PC-9 (cell line): ENCODE measurements around the gene AAK1. TPM values are rescaled to one million over a fixed set of nuclear protein-coding genes. Genes with fewer than 3 reads are reported as not detected.
A peak's percentile ranks its signal among the peaks of the same experiment; 100 is the strongest.

ENCODE experiments used
- BruUV-seq: library from RNA; stranded (reverse); fragments of 400-500 nt; replicated peaks from 2 replicates; lab custom pipeline; 2021; lab: Mats Ljungman, UMichigan
- CTCF ChIA-PET: fragments of 300-600 bp; sonication (Branson Sonifier 250); formaldehyde crosslinking; loops from one replicate; lab custom pipeline; 2022; ENCODE audit warnings: antibody characterized with exemption; lab: Charles Lee
- POLR2A ChIA-PET: fragments of 300-600 bp; sonication (Branson Sonifier 250); formaldehyde crosslinking; loops from one replicate; lab custom pipeline; 2022; ENCODE audit warnings: antibody characterized with exemption; ENCODE audit not compliant: unreplicated experiment; lab: Charles Lee
- DNase-seq, 2 experiments: peaks; one replicate each; pipeline versions ENCODE4 v3.0.0 to v3.0.0-alpha.2; 2015 to 2022; ENCODE audit warnings: mixed read lengths in 1 of 2
- H2AFZ ChIP-seq: fragments of 200-600 bp; sonication (generic); 2 replicates; pipeline ENCODE4 v1.8.1; 2017; ENCODE audit warnings: antibody characterized with exemption
- H3F3A ChIP-seq: fragments of 200-600 bp; sonication (generic); 2 replicates; pipeline ENCODE4 v1.8.1; 2017; ENCODE audit warnings: antibody characterized with exemption, mild to moderate bottlenecking, low read depth; ENCODE audit not compliant: insufficient read depth
- H3K27ac ChIP-seq: fragments of 200-600 bp; sonication (generic); 2 replicates; pipeline ENCODE4 v1.6.1; 2016; ENCODE audit warnings: mixed run types
- H3K27me3 ChIP-seq: fragments of 200-600 bp; sonication (generic); 2 replicates; pipeline ENCODE4 v1.6.1; 2016; ENCODE audit warnings: low read depth, mixed run types; ENCODE audit not compliant: insufficient read depth
- H3K36me3 ChIP-seq: fragments of 200-600 bp; sonication (generic); 2 replicates; pipeline ENCODE4 v1.6.1; 2016; ENCODE audit warnings: low read depth, mixed run types
- H3K4me1 ChIP-seq: fragments of 200-600 bp; sonication (generic); replicated peaks from 2 replicates; pipeline ENCODE4 v1.6.1; 2016; ENCODE audit warnings: mixed run types; ENCODE audit not compliant: insufficient read depth
- H3K4me2 ChIP-seq: fragments of 200-600 bp; sonication (generic); 2 replicates; pipeline ENCODE4 v1.6.1; 2017; ENCODE audit warnings: mixed run types
- H3K4me3 ChIP-seq: fragments of 200-600 bp; sonication (generic); 2 replicates; pipeline ENCODE4 v1.6.1; 2016; ENCODE audit warnings: mixed run types
- H3K79me2 ChIP-seq: fragments of 200-600 bp; sonication (generic); 2 replicates; pipeline ENCODE4 v1.6.1; 2017; ENCODE audit warnings: low read depth, mixed run types
- H3K9me2 ChIP-seq: fragments of 200-600 bp; sonication (generic); 2 replicates; pipeline ENCODE4 v1.8.1; 2017; ENCODE audit warnings: mild to moderate bottlenecking; ENCODE audit not compliant: insufficient read depth
- H3K9me3 ChIP-seq: fragments of 200-600 bp; sonication (generic); 2 replicates; pipeline ENCODE4 v1.8.1; 2016; ENCODE audit warnings: low read depth; ENCODE audit not compliant: insufficient read depth
- H4K20me1 ChIP-seq: fragments of 200-600 bp; sonication (generic); 2 replicates; pipeline ENCODE4 v1.8.1; 2017; ENCODE audit not compliant: insufficient read depth
- EZH2 ChIP-seq: fragments of 200-600 bp; sonication (generic); IDR thresholded peaks from 2 replicates; pipeline ENCODE4 v1.8.0; 2017; ENCODE audit warnings: antibody characterized with exemption, low read depth
- intact Hi-C: fragments of 100-400 bp; cut with micrococcal nuclease; formaldehyde crosslinking; loops from one replicate; pipeline ENCODE4 v1.10.0; 2022; ENCODE audit not compliant: unreplicated experiment
- total RNA-seq: library from RNA; stranded (reverse); gene quantifications from 2 replicates; pipeline ENCODE4 v1.2.3, GENCODE V29; 2021
- TF ChIP-seq, protein P1 (sequence below): fragments of 200-600 bp; sonication (generic); conservative IDR thresholded peaks from 2 replicates; pipeline ENCODE4 v1.6.1; 2017; ENCODE audit warnings: mixed run types, antibody characterized with exemption, mild to moderate bottlenecking, moderate library complexity

Gene AAK1
- total RNA-seq, 1 experiment from 2014 or later, result 66.6 TPM

GRCh38 chr2:69571189-69571588 is 72.3 kb downstream of the AAK1 start:
- Histone ChIP-seq H3K9me3 (no peaks in the 10 kb centered on the region), H3K4me2 (0 out of 2 replicates have a peak overlapping the region, but pooled peaks have one; percentile 20), H3K79me2 (peaks cover 81% of the 10 kb centered on the region), H3K27ac (peak overlapping the region; percentile 19; the same call in 1 of the 2 replicates), H3F3A (peaks cover 42% of the 10 kb centered on the region), H3K4me1 (peaks cover 60% of the 10 kb centered on the region), H3K4me3 (no peak overlapping the region), H4K20me1 (no peaks in the 10 kb centered on the region), H3K9me2 (no peaks in the 10 kb centered on the region; the same call in 1 of the 2 replicates), H3K36me3 (no peaks in the 10 kb centered on the region), H3K27me3 (no peaks in the 10 kb centered on the region), H2AFZ (no peak overlapping the region)
- DNase-seq, result no peak
- no peak for TF ChIP-seq EZH2
- TF ChIP-seq, protein P1, sequence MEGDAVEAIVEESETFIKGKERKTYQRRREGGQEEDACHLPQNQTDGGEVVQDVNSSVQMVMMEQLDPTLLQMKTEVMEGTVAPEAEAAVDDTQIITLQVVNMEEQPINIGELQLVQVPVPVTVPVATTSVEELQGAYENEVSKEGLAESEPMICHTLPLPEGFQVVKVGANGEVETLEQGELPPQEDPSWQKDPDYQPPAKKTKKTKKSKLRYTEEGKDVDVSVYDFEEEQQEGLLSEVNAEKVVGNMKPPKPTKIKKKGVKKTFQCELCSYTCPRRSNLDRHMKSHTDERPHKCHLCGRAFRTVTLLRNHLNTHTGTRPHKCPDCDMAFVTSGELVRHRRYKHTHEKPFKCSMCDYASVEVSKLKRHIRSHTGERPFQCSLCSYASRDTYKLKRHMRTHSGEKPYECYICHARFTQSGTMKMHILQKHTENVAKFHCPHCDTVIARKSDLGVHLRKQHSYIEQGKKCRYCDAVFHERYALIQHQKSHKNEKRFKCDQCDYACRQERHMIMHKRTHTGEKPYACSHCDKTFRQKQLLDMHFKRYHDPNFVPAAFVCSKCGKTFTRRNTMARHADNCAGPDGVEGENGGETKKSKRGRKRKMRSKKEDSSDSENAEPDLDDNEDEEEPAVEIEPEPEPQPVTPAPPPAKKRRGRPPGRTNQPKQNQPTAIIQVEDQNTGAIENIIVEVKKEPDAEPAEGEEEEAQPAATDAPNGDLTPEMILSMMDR, result no peak
- intact Hi-C loops, result no loop called here
- BruUV-seq, result no TSS peak
- CTCF ChIA-PET, result no interaction called here
- POLR2A ChIA-PET, result interaction anchor here (0.7 kb wide), 1 partner anchor 15 kb away, joined by 3 read pairs; no protein-coding TSS in a partner anchor

GRCh38 chr2:69570474-69570873 is 73.1 kb downstream of the AAK1 start:
- Histone ChIP-seq H2AFZ (no peak overlapping the region), H3K4me2 (peak overlapping the region; percentile 20; the same call in 1 of the 2 replicates), H3F3A (peaks cover 47% of the 10 kb centered on the region), H3K9me3 (no peaks in the 10 kb centered on the region), H4K20me1 (no peaks in the 10 kb centered on the region), H3K27me3 (no peaks in the 10 kb centered on the region), H3K4me3 (no peak overlapping the region), H3K4me1 (peaks cover 67% of the 10 kb centered on the region), H3K36me3 (0 out of 2 replicates have a peak, but pooled peaks cover 3% of the 10 kb centered on the region), H3K27ac (peak overlapping the region; percentile 91; the same call in 1 of the 2 replicates), H3K79me2 (peaks cover 81% of the 10 kb centered on the region), H3K9me2 (no peaks in the 10 kb centered on the region; the same call in 1 of the 2 replicates)
- DNase-seq, result peak in 1 of 2 experiments; percentile 73
- BruUV-seq, result no TSS peak
- ChIA-PET POLR2A (no interaction called here), CTCF (no interaction called here)
- no peak for TF ChIP-seq EZH2
- TF ChIP-seq, protein P1, result no peak
- intact Hi-C loops, result no loop called here

GRCh38 chr2:69567909-69568300 is 75.6 kb downstream of the AAK1 start:
- intact Hi-C loops, result loop anchor here (1.0 kb wide), 2 partner anchors 48 to 74 kb away; no protein-coding TSS in a partner anchor
- peak overlapping the region; percentile 65 for H3K4me2 ChIP-seq
- ChIA-PET POLR2A (interaction anchor here (0.6 kb wide), 1 partner anchor 29 kb away, joined by 5 read pairs; no protein-coding TSS in a partner anchor), CTCF (no interaction called here)
- H4K20me1 ChIP-seq, result no peaks in the 10 kb centered on the region
- 0 out of 2 replicates have a peak, but pooled peaks cover 10% of the 10 kb centered on the region for H3K36me3 ChIP-seq
- H3F3A ChIP-seq, result peaks cover 43% of the 10 kb centered on the region
- peaks cover 91% of the 10 kb centered on the region for H3K79me2 ChIP-seq
- H3K4me3 ChIP-seq, result peak overlapping the region; percentile 12; the same call in 1 of the 2 replicates
- DNase-seq, result no peak
- TF ChIP-seq, protein P1, result no peak
- no peak for TF ChIP-seq EZH2
- H3K27me3 ChIP-seq, result no peaks in the 10 kb centered on the region
- no peaks in the 10 kb centered on the region; the same call in 1 of the 2 replicates for H3K9me2 ChIP-seq
- H3K27ac ChIP-seq, result peak overlapping the region; percentile 91
- no peak overlapping the region for H2AFZ ChIP-seq
- no TSS peak for BruUV-seq
- peaks cover 84% of the 10 kb centered on the region for H3K4me1 ChIP-seq
- no peaks in the 10 kb centered on the region for H3K9me3 ChIP-seq
